Heart right ventricle (tissue), 16 donors: ENCODE data around the gene CFHR4. TPM values are rescaled to one million over a fixed set of nuclear protein-coding genes. Genes with fewer than 3 reads are reported as not detected.
"Not testable (repeated sequence)": the region's sequence is repeated elsewhere in the genome, so short reads cannot be mapped to it uniquely, and the experiment has no call there.

Source experiments
- ATAC-seq, 8 donors: fragments of 200-7000 bp; cut with Tn5 transposase; one replicate each; pipeline ENCODE4 v1.9.1; 2020; ENCODE audit warnings: mild to moderate bottlenecking in 8 of 8, moderate library complexity in 8 of 8, moderate number of reproducible peaks in 1 of 8
- DNase-seq, 2 donors: peaks; one replicate each; pipeline ENCODE4 v3.0.0-alpha.2; 2020
- H3K27ac ChIP-seq, 10 donors: fragments of 200-600 bp; sonication (generic) in 2 of 10; one replicate each; pipeline versions ENCODE4 v1.5.0 to v1.8.0; 2020 to 2022; ENCODE audit warnings: mild to moderate bottlenecking in 3 of 10
- H3K27me3 ChIP-seq, 7 donors: fragments of 200-600 bp; one replicate each; pipeline ENCODE4 v1.8.0; 2021 to 2022; ENCODE audit warnings: mild to moderate bottlenecking in 2 of 7
- H3K36me3 ChIP-seq, 9 donors: fragments of 200-600 bp; sonication (generic) in 1 of 9; one replicate each; pipeline versions ENCODE4 v1.5.0 to v1.8.0; 2020 to 2022; ENCODE audit warnings: mild to moderate bottlenecking in 2 of 9
- H3K4me1 ChIP-seq, 9 donors: fragments of 200-600 bp; sonication (generic) in 1 of 9; one replicate each; pipeline versions ENCODE4 v1.5.0 to v1.8.0; 2020 to 2022; ENCODE audit warnings: mild to moderate bottlenecking in 4 of 9
- H3K4me3 ChIP-seq, 10 donors: fragments of 200-600 bp; sonication (generic) in 2 of 10; one replicate each; pipeline versions ENCODE4 v1.5.0 to v1.8.0; 2020 to 2022; ENCODE audit warnings: mild to moderate bottlenecking in 7 of 10, moderate library complexity in 2 of 10
- H3K9me3 ChIP-seq, 11 donors: fragments of 200-600 bp in 10 of 11; sonication (generic) in 2 of 11; one replicate each; pipeline versions ENCODE4 v1.5.0 to v1.8.0; 2013 to 2022; ENCODE audit warnings: mild to moderate bottlenecking in 2 of 11, control low read depth in 1 of 11, moderate library complexity in 1 of 11
- WGBS, 2 donors: extraction: QIAGEN DNeasy Blood & Tissue Kit; methylation state at CpG; one replicate each; pipeline ENCODE4 v1.1.7; 2013; ENCODE audit warnings: inconsistent platforms in 1 of 2; 5-methylcytosine and 5-hydroxymethylcytosine counted together
- intact Hi-C, 10 donors: fragments of 100-400 bp; cut with DNase I; formaldehyde crosslinking; loops; one replicate each; pipeline versions ENCODE4 v1.11.1 to v1.14.2; 2022
- long read RNA-seq, 3 donors: library from polyadenylated mRNA; unstranded; transcript quantifications; one replicate each; pipeline ENCODE4 v2.0.0, GENCODE V29; 2020 to 2021
- polyA plus RNA-seq, 2 donors: library from polyadenylated mRNA; stranded (reverse); fragments of 200-250 nt; gene quantifications; one replicate each; pipeline ENCODE4 v1.2.3, GENCODE V29; 2013
- total RNA-seq, 10 donors: library from RNA; stranded (reverse); fragmentation: NEBNext Ultra II Directional in 3 of 10; extraction: Animal tissue kit (Norgen Biotek cat#: 25700) in 3 of 10; gene quantifications; one replicate each; pipeline versions ENCODE4 v1.2.1 to v1.2.4, GENCODE V29; 2021 to 2023
- TF ChIP-seq, protein P1 (sequence below), 9 donors: fragments of 200-600 bp; sonication (generic) in 2 of 9; IDR thresholded peaks; one replicate each; pipeline versions ENCODE4 v1.5.0 to v1.8.0; 2021 to 2022; ENCODE audit warnings: antibody characterized with exemption in 9 of 9, mild to moderate bottlenecking in 5 of 9, moderate library complexity in 1 of 9
- donor health status: Arrhythmogenic right ventricular cardiomyopathy.
- donor health status: ischemic (EF 13 %, LVEDD 7.1; RV severe dilation, severe dysfunction).
- donor health status: healthy with polysubstance abuse.
- donor health status: DM: no; HTN: yes; CAD: no.
- donor health status: DM: no; HTN: no; CAD: no.
- donor health status: ischemic (EF 25% LVEDD 6.9; RV normal size, moderate dysfunction).
- donor health status: ischemic (EF 25% LVEDD 5.7; RV mildly dilated, moderate dysfunction).
- donor health status: healthy.
- donor health status: DM: yes; HTN: yes; CAD: no.
- donor health status: Ischemic cardiomyopathy.
- donor health status: ischemic (EF 35%, LVEDD 5.7; RV mildly dilated, moderate dysfunction).
- donor health status: nonischemic (EF 11% LVEDD 7.7; RV severe dilation, severe dysfunction).
- donor health status: DM: yes; HTN: yes; CAD: no.
- donor health status: PGD.
- donor health status: ischemic (EF 29% LVEDD 5.4; RV normal size, mild dysfunction).
- donor health status: nonischemic (EF 23%, LVEDD 6.1; RV moderate dilation, normal function).

CFHR4 gene
- total RNA-seq (not detected), polyA plus RNA-seq (not detected)
- long read RNA-seq, donor 1 = 0 reads
- long read RNA-seq, donor 2 = 0 reads
- long read RNA-seq, donor 3 = 0 reads

DNA sequence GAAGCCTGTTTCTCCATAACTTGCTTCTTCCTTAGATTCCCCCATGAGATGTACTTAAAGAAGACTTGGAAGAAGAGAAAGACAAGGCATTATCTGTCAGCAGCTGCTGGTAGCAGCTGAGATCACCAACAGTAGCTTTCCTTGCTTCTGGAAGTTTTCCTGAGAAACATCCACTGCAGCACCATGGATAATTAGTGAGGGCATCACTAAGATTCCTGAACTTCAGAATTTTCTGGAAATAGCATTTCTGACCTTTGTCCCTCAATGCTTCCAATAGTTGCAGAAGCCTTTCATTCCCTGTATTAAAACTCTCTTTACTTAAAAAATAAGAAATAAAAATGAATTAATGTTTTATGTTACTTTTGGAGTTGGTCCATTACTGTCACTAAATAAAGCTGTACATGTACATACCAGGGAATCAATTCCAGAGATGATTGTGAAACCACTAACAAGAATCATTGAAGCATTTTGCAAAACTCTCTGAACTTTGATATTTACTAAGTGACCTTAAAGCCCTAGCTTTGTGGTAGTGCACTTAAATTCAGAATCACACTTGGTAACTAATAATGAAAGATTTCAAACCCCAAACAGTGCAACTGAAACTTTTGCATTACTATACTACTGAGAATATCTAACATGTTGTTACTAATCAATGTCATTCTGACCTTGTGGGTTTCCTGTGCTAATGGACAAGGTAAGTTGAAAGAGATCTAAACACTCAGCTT, at the start of gene CFHR4:
Gene CFHR4 (plus strand): TSS at position 538 of the 725 bp plus-strand sequence. CDS start 99 bp downstream, at position 637.
- Histone ChIP-seq H3K4me3 (no peak within 1 kb of the TSS), H3K36me3 (no peaks in the 10 kb centered on the region), H3K27me3 (no peaks in the 10 kb centered on the region), H3K4me1 (no peaks in the 10 kb centered on the region), H3K27ac (no peak within 1 kb of the TSS), H3K9me3 (peaks cover 0 to 11% (median 0%) of the 10 kb centered on the region in 11 donors)
- TF ChIP-seq, protein P1, sequence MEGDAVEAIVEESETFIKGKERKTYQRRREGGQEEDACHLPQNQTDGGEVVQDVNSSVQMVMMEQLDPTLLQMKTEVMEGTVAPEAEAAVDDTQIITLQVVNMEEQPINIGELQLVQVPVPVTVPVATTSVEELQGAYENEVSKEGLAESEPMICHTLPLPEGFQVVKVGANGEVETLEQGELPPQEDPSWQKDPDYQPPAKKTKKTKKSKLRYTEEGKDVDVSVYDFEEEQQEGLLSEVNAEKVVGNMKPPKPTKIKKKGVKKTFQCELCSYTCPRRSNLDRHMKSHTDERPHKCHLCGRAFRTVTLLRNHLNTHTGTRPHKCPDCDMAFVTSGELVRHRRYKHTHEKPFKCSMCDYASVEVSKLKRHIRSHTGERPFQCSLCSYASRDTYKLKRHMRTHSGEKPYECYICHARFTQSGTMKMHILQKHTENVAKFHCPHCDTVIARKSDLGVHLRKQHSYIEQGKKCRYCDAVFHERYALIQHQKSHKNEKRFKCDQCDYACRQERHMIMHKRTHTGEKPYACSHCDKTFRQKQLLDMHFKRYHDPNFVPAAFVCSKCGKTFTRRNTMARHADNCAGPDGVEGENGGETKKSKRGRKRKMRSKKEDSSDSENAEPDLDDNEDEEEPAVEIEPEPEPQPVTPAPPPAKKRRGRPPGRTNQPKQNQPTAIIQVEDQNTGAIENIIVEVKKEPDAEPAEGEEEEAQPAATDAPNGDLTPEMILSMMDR (IDR thresholded peaks at IDR 0.05) = no peak
- intact Hi-C loops = no loop called here
- DNase-seq = no peak
- no peak for ATAC-seq

DNA sequence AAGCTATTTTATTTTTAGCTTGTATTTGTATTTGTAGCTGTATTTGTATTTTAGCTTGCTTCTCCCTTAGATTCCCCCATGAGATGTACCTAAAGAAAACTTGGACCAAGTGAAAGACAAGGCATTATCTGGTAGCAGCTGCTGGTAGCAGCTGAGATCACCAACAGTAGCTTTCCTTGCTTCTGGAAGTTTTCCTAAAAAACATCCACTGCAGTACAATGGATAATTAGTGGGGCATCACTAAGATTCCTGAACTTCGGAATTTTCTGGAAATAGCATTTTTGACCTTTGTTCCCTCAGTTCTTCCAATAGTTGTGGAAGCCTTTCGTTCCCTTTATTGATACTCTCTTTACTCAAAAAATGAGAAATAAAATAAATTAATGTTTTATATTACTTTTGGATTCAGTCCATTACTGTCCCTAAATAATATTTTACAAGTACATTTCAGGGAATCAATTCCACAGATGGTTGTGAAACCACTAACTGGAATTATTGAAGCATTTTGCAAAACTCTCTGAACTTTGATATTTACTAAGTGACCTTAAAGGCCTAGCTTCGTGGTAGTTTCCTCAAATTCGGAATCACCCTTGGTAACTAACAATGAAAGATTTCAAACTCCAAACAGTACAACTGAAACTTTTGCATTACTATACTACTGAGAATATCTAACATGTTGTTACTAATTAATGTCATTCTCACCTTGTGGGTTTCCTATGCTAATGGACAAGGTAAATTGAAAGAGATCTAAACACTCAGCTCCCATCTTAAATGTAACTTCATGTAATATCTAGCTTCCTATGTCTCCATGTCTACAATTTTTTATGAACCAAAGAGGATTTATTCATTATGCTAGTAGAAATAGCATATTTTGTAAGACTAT, 38.0 kb upstream of the CFHR4 start:
- WGBS, 2 donors = 70 to 86% methylated on average over 2 of the region's 4 CpGs
- H3K4me1 ChIP-seq, DNase-seq, H3K27ac ChIP-seq, H3K36me3 ChIP-seq, H3K27me3 ChIP-seq, ATAC-seq, H3K4me3 ChIP-seq, intact Hi-C loops, H3K9me3 ChIP-seq: not testable (repeated sequence)

DNA sequence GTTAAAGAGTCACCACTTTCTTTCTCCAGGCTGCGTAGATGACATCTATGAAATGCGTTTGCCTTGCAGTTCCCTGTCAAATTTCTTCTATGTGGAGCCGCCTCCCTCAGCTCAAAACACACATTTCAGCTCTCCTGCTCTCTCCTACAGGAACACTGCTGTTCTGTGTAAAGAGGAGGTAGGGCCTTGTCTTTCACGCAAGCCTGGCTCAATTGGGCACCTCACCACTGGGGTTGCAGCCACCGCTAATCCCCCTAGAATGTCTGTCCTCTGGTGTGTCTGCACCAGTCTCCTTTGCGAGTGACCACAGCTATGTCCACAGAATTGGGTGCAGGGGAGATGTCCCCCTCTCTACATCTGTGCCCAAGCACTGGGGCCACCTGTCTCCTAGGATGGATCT, 31.8 kb upstream of the CFHR4 start:
- no peaks in the 10 kb centered on the region for H3K27me3 ChIP-seq
- ATAC-seq (no peak), DNase-seq (no peak)
- H3K36me3 ChIP-seq = no peaks in the 10 kb centered on the region
- no peak overlapping the region for H3K4me3 ChIP-seq
- intact Hi-C loops = no loop called here
- H3K27ac ChIP-seq = no peak overlapping the region
- H3K4me1 ChIP-seq = no peaks in the 10 kb centered on the region
- TF ChIP-seq, protein P1 (IDR thresholded peaks at IDR 0.05) = no peak
- H3K9me3 ChIP-seq = no peaks in the 10 kb centered on the region
- WGBS, 2 donors = 88 to 89% methylated on average over 6 of the region's 6 CpGs

DNA sequence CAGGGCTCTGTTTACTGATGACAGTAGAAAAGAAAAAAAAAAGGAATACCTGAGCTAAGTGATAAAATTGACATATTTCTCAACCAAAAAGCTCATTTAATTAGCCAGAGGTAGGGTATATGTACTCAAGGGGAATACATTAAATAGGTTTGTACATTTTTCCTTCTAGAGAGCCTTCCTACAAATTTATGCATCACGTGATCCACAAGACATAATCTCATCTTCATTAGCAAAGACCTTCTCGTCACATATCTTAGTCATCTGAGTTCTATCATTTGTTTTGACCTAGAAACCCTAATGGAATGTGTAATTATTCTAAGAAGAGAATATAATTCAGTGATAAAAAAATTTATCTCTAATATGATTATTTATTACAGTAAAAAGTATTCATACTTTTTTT, 30.7 kb upstream of the CFHR4 start:
- TF ChIP-seq, protein P1 (IDR thresholded peaks at IDR 0.05) = no peak
- Histone ChIP-seq H3K9me3 (no peaks in the 10 kb centered on the region), H3K27me3 (no peaks in the 10 kb centered on the region), H3K4me3 (no peak overlapping the region), H3K36me3 (no peaks in the 10 kb centered on the region), H3K4me1 (no peaks in the 10 kb centered on the region), H3K27ac (no peak overlapping the region)
- no peak for DNase-seq
- no peak for ATAC-seq
- intact Hi-C loops = no loop called here
- WGBS, 2 donors = 82 to 86% methylated on average over 2 of the region's 2 CpGs
